HT1080 (cell line): ENCODE measurements around the gene SMIM32. TPM values are rescaled to one million over a fixed set of nuclear protein-coding genes. Genes with fewer than 3 reads are reported as not detected.

Experiments
- DNase-seq: peaks from one replicate; pipeline ENCODE4 v3.0.0-alpha.2; 2015; ENCODE audit warnings: low read depth
- polyA plus RNA-seq, 2 experiments: library from polyadenylated mRNA; depleted of rRNA; stranded (reverse); fragments of >200 nt; gene quantifications; 2 replicates each; pipeline ENCODE4 v1.2.3, GENCODE V29; 2015
- total RNA-seq: library from RNA; depleted of rRNA; stranded (reverse); fragments of >200 nt; shearing (Covaris generic); gene quantifications from 2 replicates; pipeline ENCODE4 v1.2.3, GENCODE V29; 2014; rRNA removed

SMIM32 gene
- total RNA-seq = not detected in 2 replicates
- polyA plus RNA-seq (2015; cell fraction: cytosol; rRNA removed) = not detected in 2 replicates
- not detected in 2 replicates for polyA plus RNA-seq (2015; cell fraction: nucleus; rRNA removed)

- DNase-seq = no peak
These were observed at the start of gene SMIM32 for GRCh38 chr5:136192526-136193321. SMIM32 (minus strand) TSS chr5:136193162; CDS start chr5:136192524, 638 bp downstream.

- DNase-seq = no peak
These were observed 49.6 kb upstream of the SMIM32 start for GRCh38 chr5:136242611-136243010.

- DNase-seq = no peak
These were observed 49.2 kb upstream of the SMIM32 start for GRCh38 chr5:136242136-136242535.

GRCh38 chr5:136240894-136241293 lies 47.9 kb upstream of the SMIM32 start:
- DNase-seq = no peak

- no peak for DNase-seq
These were observed 43.6 kb upstream of the SMIM32 start for GRCh38 chr5:136236479-136237083.

GRCh38 chr5:136235321-136235720 lies 42.4 kb upstream of the SMIM32 start:
- DNase-seq = peak; percentile 63

- DNase-seq = no peak
These were observed 39.4 kb upstream of the SMIM32 start for GRCh38 chr5:136232316-136232715.

GRCh38 chr5:136230176-136230575 lies 37.2 kb upstream of the SMIM32 start:
- DNase-seq = no peak

GRCh38 chr5:136228136-136228757 lies 35.3 kb upstream of the SMIM32 start:
- DNase-seq = no peak

GRCh38 chr5:136226401-136226800 lies 33.4 kb upstream of the SMIM32 start:
- DNase-seq = no peak

- no peak for DNase-seq
These were observed 32.8 kb upstream of the SMIM32 start for GRCh38 chr5:136225796-136226195.

- DNase-seq = no peak
These were observed 29.7 kb upstream of the SMIM32 start for GRCh38 chr5:136222580-136223235.

GRCh38 chr5:136221340-136221739 lies 28.4 kb upstream of the SMIM32 start:
- DNase-seq = no peak

GRCh38 chr5:136216230-136216629 lies 23.3 kb upstream of the SMIM32 start:
- DNase-seq = no peak

GRCh38 chr5:136215812-136216211 lies 22.9 kb upstream of the SMIM32 start:
- DNase-seq = no peak

- no peak for DNase-seq
These were observed 21.0 kb upstream of the SMIM32 start for GRCh38 chr5:136213919-136214493.

GRCh38 chr5:136212252-136212721 lies 19.3 kb upstream of the SMIM32 start:
- peak; percentile 26 for DNase-seq

- DNase-seq = no peak
These were observed 18.5 kb upstream of the SMIM32 start for GRCh38 chr5:136211282-136212040.

GRCh38 chr5:136210259-136210658 lies 17.3 kb upstream of the SMIM32 start:
- no peak for DNase-seq

- no peak for DNase-seq
These were observed 16.5 kb upstream of the SMIM32 start for GRCh38 chr5:136209346-136209910.
